Measurements from ENCODE around the gene ZNF76.

The ZNF76 gene

DNA sequence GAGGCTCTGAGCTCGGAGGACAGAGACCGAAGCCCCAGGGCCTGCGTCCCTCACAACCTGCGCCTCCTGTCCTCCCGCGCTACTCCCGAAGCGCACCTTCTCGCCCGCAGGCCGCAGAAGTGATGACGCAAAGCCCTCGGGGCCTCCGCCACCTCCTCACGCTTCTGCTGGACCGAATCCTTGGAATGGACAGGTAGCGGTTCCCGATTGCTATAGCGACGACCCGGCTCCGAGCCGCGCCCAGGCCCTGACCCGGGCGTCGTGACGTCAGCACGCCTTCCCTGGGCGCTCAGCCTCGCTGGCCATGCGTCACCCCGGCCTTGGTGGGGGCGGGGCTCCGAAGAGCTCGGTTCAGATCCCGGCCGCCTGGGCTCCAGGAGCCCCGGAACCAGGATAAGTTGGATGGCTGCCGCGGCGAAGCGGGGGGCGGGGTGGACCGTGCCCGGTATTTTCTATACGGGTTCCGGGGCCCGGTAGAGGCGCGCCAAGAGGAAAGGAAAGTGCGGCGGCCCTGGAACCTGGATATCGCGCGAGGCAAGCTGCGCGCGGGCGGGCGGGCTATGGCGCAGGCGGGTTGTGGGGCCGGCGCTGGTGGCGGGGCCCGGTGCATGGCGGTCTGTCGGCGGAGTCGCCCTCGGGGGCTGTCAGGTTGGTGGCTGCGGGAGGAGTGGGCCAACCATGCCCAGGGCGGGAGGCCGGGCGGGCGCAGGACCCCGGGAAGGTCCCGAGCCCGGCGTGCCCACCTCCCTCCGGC, at the start of gene ZNF76:
ZNF76 (plus strand) TSS at position 542 of the 754 bp plus-strand sequence. CDS start 21,417 bp downstream, outside the sequence.
- peak; percentile 82 for DNase-seq (ENCODE audit: low read depth)

DNA sequence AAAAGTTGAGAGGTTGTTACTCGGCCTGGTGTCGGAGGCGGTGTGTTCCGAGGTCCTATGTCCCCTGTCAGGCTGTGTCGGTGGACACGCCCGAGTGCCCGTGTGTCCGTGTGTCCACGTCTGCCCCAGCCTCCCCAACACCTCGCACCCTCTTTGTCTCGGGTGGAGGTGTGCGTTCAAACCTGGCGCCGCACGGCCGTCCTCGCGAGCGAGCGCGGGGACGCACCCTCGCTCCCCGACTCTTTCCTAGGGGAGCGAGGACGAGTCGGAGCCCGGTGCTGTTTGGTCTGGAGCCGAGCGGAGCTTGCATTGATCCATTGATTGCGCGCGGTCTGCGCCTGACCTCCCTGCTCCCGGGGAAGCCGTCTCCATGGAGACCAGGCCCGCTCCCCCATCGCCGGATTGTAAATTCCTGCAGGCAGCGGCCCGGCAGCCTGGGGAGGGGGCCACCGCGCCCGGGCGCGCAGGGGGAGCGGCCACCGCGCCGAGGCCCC, 46.2 kb upstream of the ZNF76 start:
- no peak for DNase-seq (ENCODE audit: low read depth)

DNA sequence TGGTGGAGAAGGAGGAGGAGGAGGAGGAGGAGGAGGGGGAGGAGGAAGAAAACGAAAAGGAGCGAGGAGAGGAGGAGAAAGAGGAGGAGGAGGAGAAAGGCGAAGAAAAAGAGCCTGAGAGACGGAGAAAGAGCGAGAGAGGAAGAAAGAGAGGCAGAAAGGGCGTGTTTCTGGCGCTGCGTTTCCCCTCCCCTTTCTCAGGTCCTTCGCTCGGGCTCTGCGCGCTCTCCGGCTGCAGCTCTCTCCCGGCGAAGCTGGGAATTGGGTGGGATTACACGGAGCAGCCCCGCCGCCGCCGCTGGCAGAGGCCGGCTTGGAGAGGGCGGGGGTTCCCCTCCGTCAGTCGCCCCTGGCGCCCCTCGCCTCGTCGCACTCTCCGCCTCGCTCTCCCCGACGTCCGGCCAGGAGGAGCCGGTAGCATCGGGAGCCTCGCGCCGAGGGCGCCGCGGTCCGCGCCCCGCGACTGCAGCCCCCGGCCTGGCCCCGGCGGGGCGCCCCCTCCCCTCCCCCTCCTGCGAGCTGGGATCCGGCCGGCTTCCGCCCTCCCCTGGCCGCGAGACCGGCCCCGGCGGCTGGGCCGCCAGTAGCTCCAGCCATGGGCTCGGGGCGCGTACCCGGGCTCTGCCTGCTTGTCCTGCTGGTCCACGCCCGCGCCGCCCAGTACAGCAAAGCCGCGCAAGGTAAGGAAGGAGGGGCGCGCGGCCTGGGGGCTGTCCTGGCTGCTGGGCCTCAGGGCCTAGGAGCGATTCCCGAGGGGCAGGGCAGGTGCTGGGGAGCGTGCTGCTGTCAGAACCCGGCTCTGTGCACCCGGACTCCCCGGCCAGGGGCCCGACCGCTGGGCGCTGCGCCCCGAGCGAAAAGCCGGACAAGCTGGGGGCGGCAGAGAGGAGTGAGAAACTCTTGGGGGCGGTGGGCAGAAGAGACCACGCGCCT, 45.4 kb upstream of the ZNF76 start, which contains the start of gene SCUBE3:
SCUBE3 (plus strand) TSS at position 133 of the 933 bp plus-strand sequence; CDS start at position 596, 463 bp downstream.
- no peak for DNase-seq (ENCODE audit: low read depth)

DNA sequence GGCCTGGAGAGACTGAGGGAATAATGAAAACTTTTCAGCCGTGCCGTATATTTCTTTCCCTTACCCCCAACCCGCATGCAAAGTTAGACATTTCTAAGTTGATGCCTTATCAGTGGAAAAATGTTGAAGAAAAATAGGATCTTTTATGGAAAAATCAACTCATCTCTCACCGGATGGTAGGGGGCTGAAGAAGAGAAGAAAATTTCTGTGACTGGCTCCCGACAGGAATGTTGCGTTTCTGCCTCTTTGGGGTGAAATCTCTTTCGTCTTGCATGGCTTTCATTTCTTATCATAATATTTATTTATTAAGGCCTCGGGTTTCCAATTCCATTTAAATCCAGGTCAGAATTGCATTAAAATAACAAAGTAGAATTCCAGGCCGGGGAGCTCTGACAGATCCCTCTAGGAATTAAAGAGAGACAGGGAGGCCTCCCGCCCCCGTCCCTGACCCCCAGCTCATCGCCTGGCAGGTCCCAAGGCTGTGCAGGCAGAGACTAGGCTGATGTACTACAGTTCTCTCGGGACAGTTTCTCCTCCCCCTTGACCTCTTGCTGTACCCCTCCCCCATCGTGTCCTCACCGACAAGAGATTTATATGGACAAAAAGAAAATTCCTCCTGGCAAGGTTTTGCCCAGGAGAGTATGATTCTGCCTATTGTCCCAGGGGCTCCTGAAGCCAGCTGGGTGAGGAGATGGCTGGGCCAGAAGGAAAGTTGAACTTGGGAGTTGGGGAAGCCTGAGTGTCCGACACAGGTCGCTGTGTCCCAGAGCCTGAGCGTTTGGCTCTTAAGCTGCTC, 44.5 kb upstream of the ZNF76 start:
- DNase-seq (ENCODE audit: low read depth) = no peak

DNA sequence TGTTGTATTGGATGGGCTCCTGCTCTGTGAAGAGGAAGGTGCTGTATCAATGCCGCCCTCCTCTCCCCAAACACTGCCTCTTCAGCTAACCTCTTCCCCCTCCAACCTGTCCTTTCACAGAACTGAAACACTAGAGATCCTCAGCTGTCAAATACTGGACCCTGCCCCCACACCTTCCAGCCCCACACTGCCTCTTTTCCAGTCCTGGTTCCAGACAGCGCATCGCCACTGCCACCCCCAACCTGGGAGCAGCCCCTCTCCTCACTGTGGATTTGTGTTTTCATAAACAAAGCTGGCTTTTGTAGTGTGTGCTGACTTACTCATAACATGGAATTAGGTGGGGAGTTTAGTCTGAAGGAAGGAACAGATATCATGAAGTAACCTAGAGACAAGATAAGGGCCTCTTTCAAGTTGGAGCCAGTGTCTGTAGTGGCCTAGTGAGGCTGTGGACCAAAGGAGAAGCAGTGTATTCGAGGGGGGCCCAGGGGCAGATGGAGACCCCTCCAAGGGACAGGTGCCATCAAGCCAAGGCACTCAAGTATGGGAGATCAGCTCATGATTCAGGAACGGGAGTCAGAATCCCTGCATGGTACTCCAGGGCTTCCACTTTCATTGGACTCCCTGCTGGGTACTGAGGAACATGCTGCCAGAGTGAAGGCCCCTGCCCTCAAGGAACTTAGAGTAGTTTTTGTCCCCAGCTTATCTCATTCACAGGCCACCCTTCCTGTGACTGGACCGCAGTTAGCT, 43.7 kb upstream of the ZNF76 start:
- no peak for DNase-seq (ENCODE audit: low read depth)

DNA sequence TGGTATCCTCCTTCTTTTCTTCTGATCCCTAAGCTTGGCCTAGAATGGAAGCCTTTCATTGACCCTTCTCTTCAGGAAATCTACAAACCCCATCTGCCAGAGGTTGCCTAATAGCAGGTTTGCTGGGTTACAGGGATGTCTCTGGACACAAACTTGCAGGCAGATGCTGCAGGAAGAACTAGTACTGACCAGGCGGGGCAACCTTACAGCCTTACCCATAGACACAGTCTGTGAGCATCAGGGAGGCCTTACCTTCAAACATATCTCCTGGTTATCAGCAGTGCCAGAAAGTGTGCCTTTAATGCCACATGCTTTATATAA, 43.2 kb upstream of the ZNF76 start:
- no peak for DNase-seq (ENCODE audit: low read depth)

DNA sequence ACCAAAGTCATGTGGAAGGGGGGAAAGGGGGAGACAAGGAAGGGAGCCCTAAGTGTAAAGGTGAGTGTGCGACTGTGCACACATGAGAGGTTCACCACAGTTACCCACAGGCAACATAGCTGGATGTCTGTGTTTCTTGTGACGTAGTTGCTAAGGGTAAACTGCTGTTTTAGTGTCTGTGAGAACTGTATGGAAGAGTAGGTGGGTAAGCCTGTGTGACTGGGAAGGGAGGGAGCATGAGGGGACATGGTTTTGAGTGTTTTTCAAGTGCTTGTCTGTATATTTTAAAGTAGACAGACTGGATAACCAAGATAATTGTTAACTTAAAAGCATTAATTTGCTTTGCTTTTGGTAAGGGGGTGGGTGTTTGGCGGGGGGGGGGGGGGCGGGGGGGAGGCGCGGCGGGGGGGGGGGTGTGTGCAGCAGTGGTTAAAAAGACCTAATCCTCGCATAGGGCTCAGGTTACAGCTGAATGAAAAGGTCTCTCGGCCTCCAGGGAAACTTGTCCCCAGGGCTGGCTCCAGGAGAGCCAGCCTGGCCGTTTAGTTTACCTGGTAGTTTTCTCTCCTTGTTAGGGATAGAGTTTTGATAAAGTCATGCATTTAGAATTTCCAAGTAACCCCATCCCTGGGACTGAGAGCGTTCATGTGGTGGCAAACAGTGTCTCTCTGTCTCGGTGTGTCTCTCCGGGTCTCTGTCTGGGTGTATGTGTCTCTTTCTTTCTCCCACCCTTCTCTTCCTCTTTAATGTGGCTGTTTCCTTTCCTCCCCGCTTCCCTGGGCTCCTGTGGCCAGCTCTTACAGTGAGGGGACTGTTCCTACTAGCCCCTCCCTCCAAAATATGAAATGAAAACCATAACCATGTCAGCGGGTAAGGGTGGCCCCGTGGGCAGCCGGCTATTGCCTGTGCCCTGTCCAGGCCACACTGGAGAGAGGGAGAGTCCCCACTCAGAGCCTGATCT, 42.4 kb upstream of the ZNF76 start:
- DNase-seq (ENCODE audit: low read depth) = no peak

DNA sequence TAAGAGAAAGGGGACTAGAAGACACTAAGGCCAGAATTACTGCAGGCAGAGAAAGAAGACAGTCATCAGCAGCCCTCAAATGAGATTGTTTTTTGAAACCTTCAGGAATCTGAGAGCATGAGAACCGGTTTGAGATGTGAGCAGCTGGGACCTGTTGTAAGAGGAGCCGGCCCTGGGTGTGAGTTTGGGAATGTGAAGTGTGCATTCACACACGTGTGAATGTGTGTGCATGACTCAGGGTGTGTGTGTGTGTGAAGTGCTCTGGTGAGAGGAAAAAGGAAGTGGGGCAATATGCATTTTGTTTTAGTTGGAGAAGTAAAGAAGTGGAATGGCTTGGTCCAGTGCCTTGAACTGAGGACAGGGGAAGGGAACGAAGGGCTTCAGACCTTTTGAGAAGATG, 41.5 kb upstream of the ZNF76 start:
- DNase-seq (ENCODE audit: low read depth) = no peak

DNA sequence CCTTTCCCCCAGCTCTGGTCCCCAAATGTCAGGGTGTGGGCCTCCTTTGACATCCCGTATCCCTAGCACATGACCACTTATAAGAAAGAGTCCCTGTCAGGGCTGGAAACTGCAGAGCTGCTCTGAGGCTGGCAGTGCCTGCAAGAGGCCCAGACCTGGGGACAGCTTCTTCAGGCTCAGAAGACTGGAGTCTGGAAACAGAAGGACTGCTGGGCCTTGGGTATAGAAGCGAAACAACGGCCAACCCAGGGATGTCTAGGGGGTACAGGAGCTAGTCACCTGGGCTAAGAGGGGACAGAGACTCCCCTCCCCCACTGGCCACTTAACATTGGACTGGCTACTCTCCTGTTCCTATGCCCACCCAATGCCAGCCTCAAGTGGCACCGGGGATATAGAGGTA, 41.1 kb upstream of the ZNF76 start:
- DNase-seq (ENCODE audit: low read depth) = no peak

DNA sequence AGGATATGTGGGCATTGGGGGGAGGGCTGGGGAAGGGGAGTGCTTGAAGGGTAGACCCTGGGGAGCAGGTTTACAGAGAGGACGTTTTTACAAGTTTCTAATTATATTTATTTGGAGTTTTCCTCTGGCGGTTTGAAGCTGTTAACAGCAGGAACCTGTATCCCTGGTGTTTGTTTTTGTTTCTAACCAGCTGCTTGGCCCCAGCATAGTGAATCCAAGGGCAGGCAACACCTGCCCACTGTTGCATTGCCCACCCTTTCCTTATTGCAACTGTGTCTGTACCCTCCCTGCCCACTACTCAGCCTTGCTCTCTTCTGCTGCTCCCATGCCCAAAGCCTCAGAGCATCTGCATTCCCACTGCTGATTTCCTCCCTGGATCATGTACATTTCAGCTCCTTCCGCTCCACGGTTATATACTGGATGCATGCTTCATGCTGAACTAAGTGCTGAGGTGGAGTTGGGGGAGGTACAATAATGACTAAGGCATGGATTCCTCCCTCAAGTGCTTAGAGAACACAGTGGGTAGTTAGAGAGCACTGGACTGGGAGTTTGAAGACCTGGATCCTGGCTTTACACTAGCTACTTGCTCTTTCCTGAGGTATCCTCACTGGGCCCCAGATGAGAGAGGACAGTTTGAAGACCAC, 39.7 kb upstream of the ZNF76 start:
- DNase-seq (ENCODE audit: low read depth) = no peak

DNA sequence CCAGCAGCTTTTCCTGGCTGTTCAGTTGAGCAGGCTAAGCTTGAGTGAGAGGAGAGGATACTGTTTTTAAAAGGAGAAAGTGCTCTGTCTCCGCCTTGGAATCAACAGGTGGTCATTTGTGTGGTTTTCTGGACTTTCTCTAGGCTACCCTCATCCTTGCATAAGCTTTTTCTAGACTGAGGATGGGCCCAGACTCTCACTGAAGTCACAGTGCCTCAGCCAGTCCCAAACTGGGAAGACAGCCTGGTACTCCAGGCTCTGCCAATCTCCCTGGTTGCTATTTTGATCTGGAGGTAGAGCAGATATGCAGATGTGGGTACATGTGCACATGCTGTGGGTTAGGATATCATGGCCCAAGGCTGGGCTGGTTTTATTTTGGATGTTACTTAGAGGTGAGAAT, 38.8 kb upstream of the ZNF76 start:
- DNase-seq (ENCODE audit: low read depth) = no peak

DNA sequence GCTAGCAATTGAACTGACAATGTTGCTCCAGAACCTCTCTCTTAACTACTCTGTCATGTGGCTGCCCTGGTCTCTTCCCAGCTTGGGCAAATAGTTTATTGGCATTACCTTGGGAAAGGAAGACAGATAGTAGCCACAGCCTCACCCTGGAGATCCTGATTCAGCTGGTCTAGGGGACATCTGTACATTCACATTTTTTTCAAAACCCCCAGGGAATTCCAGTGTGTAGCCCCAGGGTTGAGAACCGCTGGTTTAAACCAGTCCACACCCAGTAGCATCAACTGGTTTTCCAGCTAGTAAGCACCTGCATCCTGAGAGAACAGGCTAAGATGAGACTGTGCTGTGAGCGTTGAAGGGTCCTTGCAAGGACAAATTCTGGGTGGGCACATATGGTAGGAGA, 36.1 kb upstream of the ZNF76 start:
- no peak for DNase-seq (ENCODE audit: low read depth)

DNA sequence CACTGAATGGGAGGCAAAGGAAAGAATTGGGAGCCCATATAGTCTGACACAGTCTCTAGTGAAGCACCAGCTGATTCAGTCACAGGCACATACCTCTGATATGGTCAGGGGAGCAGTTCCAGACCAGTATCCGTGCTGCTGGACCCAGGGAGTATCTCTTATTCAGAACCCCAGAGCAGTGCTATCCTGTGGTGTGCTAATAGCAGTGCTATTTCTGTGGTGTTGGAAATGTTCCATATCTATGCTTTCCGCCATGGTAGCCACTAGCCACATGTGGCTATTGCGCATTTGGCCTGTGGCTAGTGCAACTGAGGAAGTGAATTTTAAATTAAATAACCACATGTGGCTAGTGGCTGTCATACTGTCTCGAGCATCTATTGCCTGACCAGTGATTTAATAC, 34.8 kb upstream of the ZNF76 start:
- no peak for DNase-seq (ENCODE audit: low read depth)

DNA sequence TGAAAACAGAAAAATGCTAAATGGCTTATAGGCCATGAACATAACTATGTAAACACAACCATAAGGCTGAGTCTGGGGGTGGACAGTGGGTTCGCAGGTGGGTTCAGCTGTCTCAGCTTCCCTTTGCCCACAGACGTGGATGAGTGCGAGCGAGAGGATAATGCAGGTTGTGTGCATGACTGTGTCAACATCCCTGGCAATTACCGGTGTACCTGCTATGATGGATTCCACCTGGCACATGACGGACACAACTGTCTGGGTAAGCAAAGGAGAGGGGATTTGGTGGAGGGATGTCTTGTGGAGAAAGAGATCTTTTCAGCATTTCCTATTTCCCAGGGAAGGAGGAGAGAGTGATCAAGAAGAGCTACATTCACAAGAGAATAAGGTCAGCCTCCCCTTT, 31.1 kb upstream of the ZNF76 start:
- no peak for DNase-seq (ENCODE audit: low read depth)

DNA sequence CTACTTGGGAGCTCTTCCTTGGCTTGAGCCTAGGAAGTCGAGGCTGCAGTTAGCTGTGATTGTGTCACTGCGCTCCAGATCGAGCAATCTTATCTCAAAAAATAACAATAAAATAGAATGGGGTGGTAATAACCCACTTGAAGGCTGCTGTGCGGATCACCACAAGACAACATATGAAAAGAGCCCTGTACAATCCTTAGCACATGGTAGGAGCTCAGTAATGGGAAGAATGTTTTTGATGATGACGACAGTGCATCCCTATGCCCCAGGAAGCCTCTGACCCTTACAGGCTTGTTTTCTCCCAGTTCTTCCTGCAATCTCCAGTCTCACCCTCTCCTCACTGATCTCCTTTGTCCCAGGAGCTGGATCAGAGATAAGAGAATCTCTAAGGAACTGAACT, 30.2 kb upstream of the ZNF76 start:
- DNase-seq (ENCODE audit: low read depth) = no peak

DNA sequence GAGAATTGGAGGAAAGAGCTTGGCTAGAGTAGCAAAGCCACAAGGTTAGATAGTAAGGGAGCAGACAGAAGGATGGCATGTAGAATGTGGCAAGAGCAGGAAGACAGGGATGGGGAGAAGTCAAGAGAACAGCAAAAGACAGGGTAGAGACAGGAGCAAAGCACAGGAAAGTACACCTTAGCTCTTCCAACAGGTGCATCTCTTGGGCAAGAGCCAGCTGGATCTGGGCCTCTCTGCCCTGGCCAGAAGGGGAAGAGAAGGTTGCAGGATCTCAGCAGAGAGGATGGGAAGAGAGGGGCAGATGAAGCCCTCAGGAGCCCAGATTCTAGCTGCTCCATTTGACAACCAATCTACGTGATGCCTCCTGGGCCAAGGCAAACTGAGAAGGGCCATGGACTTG, 29.0 kb upstream of the ZNF76 start:
- no peak for DNase-seq (ENCODE audit: low read depth)

DNA sequence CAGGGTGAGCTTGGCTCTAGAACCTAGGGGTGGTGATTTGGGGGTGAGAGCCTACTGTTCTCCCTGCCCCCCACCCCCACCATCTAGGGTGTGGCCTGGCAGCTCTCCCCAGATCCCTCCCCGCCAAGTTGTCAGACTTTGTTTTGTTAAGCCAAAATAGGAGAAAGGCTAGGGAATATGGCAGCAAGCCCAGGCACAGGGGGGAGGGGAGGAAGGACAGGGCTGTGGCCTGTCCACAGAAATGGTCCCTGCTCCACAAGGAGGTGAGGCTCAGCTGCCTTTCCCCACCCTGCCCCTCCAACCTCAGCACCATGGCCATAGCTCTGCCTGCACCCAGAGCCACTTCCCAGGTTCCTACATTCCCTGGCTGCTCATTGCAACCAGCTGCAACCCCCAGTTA, 28.6 kb upstream of the ZNF76 start:
- no peak for DNase-seq (ENCODE audit: low read depth)

DNA sequence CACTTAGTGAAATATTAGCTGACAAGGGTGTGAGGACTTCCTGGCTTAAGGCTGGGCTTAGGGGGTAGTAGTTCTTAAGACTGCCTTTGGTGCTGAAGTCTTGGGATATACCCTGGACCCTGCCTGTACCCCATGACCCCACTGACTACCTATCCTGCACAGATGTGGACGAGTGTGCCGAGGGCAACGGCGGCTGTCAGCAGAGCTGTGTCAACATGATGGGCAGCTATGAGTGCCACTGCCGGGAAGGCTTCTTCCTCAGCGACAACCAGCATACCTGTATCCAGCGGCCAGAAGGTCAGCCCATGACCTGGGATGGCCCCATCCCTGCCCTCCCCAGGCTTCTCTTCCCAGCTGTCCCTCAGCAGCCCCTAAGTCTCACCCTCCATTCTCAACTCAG, 28.0 kb upstream of the ZNF76 start:
- no peak for DNase-seq (ENCODE audit: low read depth)

DNA sequence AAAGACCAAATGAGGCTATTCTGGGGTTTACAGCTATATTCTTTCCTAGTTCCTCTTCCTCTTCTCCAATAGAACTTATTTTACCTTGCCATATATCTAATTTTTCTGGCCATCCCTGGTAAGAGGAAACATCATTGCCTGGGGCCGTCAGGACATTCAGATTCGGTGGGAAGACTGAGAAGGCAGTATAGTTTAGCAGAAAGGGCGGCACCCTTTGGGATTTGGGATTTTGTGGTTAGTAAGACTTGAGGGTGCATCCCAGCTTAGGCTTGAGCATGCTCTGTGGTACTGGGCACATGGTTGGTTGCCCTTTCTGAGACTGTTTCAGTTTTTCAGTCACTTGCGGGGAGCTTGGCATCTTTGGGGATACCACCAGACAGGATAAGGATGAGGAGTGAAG, 24.6 kb upstream of the ZNF76 start:
- no peak for DNase-seq (ENCODE audit: low read depth)

DNA sequence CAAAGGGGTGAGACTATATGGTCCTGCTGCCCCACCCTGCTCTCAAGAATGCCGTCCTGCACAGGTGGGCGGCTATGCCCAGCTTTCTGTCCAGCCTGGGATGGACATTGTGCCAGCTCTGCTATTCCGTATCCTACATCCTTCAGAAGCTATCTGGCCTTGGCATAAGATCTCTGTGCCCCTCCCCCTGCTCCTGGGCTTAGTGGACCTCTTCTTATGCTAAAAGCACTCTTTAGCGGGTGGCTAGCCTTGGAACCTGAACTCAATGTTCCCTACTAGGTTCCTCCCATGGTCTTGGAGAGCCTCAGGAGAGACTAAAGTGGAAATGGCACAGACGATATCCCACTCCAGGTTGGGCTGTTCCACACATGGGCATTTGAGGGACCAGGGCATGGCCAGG, 23.3 kb upstream of the ZNF76 start:
- no peak for DNase-seq (ENCODE audit: low read depth)
